ENCODE data around the gene PLEKHH2.

The PLEKHH2 gene

DNA sequence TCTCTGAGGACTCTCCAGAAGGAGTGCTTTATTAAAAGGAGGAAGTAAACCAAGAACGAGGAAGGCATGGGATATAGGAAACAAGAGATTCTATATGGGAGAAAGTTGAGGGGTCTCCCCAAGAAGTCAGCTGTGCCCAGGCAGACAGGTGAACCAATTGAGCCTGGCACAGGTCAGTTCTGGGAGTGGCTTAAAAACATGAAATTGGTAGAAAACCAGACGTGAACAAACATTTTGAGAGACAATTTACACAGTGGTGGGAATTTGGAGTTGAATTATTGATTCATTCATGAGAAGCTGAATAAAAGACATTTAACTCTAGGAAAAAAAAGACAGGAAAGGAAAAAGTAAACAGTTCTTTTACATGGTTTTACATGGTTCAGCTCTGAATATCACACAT lies 16.4 kb downstream of the PLEKHH2 start:
- Histone ChIP-seq H3K4me2 (ENCODE audit: insufficient read depth, low read length) (no peak overlapping the region), H3K9ac (ENCODE audit: low read depth, low read length) (no peak overlapping the region), H3K36me3 (ENCODE audit: insufficient read depth, low read length) (no peaks in the 10 kb centered on the region), H3K27me3 (ENCODE audit: insufficient read depth, low read length, poor library complexity) (peaks cover 9% of the 10 kb centered on the region), H3K27ac (ENCODE audit: low read length) (no peak overlapping the region), H3K79me2 (ENCODE audit: insufficient read depth, low read length) (no peaks in the 10 kb centered on the region), H3K4me3 (ENCODE audit: low read depth in 1 of 2, low read length in 2 of 2) (no peak overlapping the region), H3K4me1 (ENCODE audit: insufficient read depth, low read length) (no peaks in the 10 kb centered on the region), H3K9me3 (ENCODE audit: insufficient read depth, low read length, severe bottlenecking) (no peaks in the 10 kb centered on the region), H4K20me1 (ENCODE audit: insufficient read depth, low read length) (no peaks in the 10 kb centered on the region), H2AFZ (ENCODE audit: low read depth, low read length) (no peak overlapping the region)
- DNase-seq, result no peak
- no peak for TF ChIP-seq EZH2 (IDR thresholded peaks at IDR 0.05; ENCODE audit: borderline replicate concordance, low read depth, low read length, severe bottlenecking)
- TF ChIP-seq, protein P1, sequence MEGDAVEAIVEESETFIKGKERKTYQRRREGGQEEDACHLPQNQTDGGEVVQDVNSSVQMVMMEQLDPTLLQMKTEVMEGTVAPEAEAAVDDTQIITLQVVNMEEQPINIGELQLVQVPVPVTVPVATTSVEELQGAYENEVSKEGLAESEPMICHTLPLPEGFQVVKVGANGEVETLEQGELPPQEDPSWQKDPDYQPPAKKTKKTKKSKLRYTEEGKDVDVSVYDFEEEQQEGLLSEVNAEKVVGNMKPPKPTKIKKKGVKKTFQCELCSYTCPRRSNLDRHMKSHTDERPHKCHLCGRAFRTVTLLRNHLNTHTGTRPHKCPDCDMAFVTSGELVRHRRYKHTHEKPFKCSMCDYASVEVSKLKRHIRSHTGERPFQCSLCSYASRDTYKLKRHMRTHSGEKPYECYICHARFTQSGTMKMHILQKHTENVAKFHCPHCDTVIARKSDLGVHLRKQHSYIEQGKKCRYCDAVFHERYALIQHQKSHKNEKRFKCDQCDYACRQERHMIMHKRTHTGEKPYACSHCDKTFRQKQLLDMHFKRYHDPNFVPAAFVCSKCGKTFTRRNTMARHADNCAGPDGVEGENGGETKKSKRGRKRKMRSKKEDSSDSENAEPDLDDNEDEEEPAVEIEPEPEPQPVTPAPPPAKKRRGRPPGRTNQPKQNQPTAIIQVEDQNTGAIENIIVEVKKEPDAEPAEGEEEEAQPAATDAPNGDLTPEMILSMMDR (IDR thresholded peaks at IDR 0.05; ENCODE audit: borderline replicate concordance, extremely low read depth, low read length, poor library complexity, severe bottlenecking), result no peak
- no peak for ATAC-seq (ENCODE audit: insufficient read depth, low read depth)

DNA sequence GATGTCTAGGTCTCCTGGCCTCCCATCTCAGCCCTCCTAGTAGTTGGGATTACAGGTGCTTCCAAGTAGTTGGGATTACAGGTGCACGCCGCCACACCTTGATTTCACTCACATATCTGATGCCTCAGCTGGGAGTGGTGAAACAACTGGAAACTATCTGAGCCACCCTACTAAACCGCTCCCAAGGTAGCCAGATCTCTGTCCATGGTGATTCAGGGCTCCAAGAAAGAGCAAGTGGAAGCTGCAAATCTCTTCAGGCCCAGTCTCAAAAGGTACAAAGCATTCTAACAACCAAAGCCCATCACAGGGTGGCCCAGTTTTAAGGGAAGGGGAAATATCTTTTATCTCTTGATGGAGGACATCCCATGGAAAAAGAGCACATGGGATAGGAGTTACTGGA lies 20.2 kb downstream of the PLEKHH2 start:
- no peaks in the 10 kb centered on the region for H3K4me1 ChIP-seq (ENCODE audit: insufficient read depth, low read length)
- H3K9ac ChIP-seq (ENCODE audit: low read depth, low read length), result no peak overlapping the region
- H3K36me3 ChIP-seq (ENCODE audit: insufficient read depth, low read length), result no peaks in the 10 kb centered on the region
- DNase-seq (no peak), ATAC-seq (ENCODE audit: insufficient read depth, low read depth) (no peak)
- H3K27ac ChIP-seq (ENCODE audit: low read length), result no peak overlapping the region
- no peak overlapping the region for H3K4me2 ChIP-seq (ENCODE audit: insufficient read depth, low read length)
- H4K20me1 ChIP-seq (ENCODE audit: insufficient read depth, low read length), result no peaks in the 10 kb centered on the region
- no peaks in the 10 kb centered on the region for H3K9me3 ChIP-seq (ENCODE audit: insufficient read depth, low read length, severe bottlenecking)
- H3K79me2 ChIP-seq (ENCODE audit: insufficient read depth, low read length), result no peaks in the 10 kb centered on the region
- H3K4me3 ChIP-seq (ENCODE audit: low read depth in 1 of 2, low read length in 2 of 2), result no peak overlapping the region
- H3K27me3 ChIP-seq (ENCODE audit: insufficient read depth, low read length, poor library complexity), result peaks cover 8% of the 10 kb centered on the region
- H2AFZ ChIP-seq (ENCODE audit: low read depth, low read length), result no peak overlapping the region
- TF ChIP-seq, protein P1 (IDR thresholded peaks at IDR 0.05; ENCODE audit: borderline replicate concordance, extremely low read depth, low read length, poor library complexity, severe bottlenecking), result no peak
- no peak for TF ChIP-seq EZH2 (IDR thresholded peaks at IDR 0.05; ENCODE audit: borderline replicate concordance, low read depth, low read length, severe bottlenecking)

DNA sequence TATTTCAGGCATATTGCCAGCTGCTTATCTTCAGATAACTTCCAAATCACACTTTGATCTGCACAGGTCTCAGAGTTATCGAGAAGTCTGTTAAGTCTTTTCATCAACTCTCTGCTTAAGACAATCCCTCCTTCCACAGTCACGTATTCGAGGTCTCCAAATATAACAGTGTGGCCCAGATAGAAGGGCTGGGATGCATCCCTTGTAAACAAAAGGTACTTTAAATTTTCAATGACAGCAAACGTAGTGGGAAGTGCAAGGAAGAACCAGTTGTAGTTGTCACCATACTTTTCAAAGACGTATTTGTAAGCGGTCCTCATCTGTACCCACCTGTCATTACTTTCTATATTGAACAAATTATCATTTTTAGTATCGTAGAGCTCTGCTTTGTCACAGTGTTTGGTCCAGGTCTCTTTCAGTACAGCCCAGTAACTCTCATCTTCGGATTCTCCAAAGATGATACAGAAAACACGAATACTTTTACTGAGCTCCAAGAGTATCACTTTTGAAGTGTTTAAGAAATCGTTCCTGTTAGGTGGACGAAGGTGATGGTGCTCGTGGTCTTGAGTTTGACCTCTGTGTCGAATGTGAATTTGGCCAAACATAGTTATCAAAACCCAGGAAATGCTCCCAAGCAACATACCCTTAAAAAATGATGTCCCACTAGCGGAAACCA lies 38.7 kb downstream of the PLEKHH2 start:
- Histone ChIP-seq H2AFZ (ENCODE audit: low read depth, low read length) (no peak overlapping the region), H3K36me3 (ENCODE audit: insufficient read depth, low read length) (no peaks in the 10 kb centered on the region), H4K20me1 (ENCODE audit: insufficient read depth, low read length) (no peaks in the 10 kb centered on the region), H3K27ac (ENCODE audit: low read length) (no peak overlapping the region), H3K27me3 (ENCODE audit: insufficient read depth, low read length, poor library complexity) (no peaks in the 10 kb centered on the region), H3K4me3 (ENCODE audit: low read depth in 1 of 2, low read length in 2 of 2) (no peak overlapping the region), H3K79me2 (ENCODE audit: insufficient read depth, low read length) (no peaks in the 10 kb centered on the region), H3K9me3 (ENCODE audit: insufficient read depth, low read length, severe bottlenecking) (peaks cover 3% of the 10 kb centered on the region), H3K9ac (ENCODE audit: low read depth, low read length) (no peak overlapping the region), H3K4me1 (ENCODE audit: insufficient read depth, low read length) (no peaks in the 10 kb centered on the region), H3K4me2 (ENCODE audit: insufficient read depth, low read length) (no peak overlapping the region)
- DNase-seq (no peak), ATAC-seq (ENCODE audit: insufficient read depth, low read depth) (no peak)
- TF ChIP-seq, protein P1 (IDR thresholded peaks at IDR 0.05; ENCODE audit: borderline replicate concordance, extremely low read depth, low read length, poor library complexity, severe bottlenecking), result no peak
- no peak for TF ChIP-seq EZH2 (IDR thresholded peaks at IDR 0.05; ENCODE audit: borderline replicate concordance, low read depth, low read length, severe bottlenecking)

Measured in DND-41 (cell line).